Esophagus (tissue), 2 donors: Measurements from ENCODE around the gene SRC. TPM values are rescaled to one million over a fixed set of nuclear protein-coding genes. Genes with fewer than 3 reads are reported as not detected.

ENCODE experiments used
- H3K27ac ChIP-seq, 2 donors: one replicate each; pipeline ENCODE4 v1.5.1; 2013; ENCODE audit warnings: low read depth in 2 of 2, mild to moderate bottlenecking in 2 of 2, inconsistent platforms in 1 of 2, low read length in 1 of 2, moderate library complexity in 1 of 2
- H3K27me3 ChIP-seq, 2 donors: one replicate each; pipeline ENCODE4 v1.6.1; 2013; ENCODE audit warnings: low read length in 2 of 2, control low read depth in 1 of 2, mild to moderate bottlenecking in 1 of 2; ENCODE audit not compliant: insufficient read depth in 2 of 2, control insufficient read depth in 1 of 2
- H3K36me3 ChIP-seq, 2 donors: one replicate each; pipeline ENCODE4 v1.6.1; 2013; ENCODE audit warnings: low read length in 1 of 2; ENCODE audit not compliant: control insufficient read depth in 2 of 2, insufficient read depth in 2 of 2
- H3K4me1 ChIP-seq, 2 donors: one replicate each; pipeline ENCODE4 v1.6.1; 2013; ENCODE audit warnings: low read length in 1 of 2; ENCODE audit not compliant: control insufficient read depth in 2 of 2, insufficient read depth in 2 of 2
- H3K4me3 ChIP-seq, 2 donors: one replicate each; pipeline ENCODE4 v1.5.1; 2013; ENCODE audit warnings: low read length in 2 of 2, mild to moderate bottlenecking in 2 of 2, low read depth in 1 of 2, moderate library complexity in 1 of 2
- H3K9me3 ChIP-seq, 2 donors: one replicate each; pipeline ENCODE4 v1.6.1; 2013; ENCODE audit warnings: mild to moderate bottlenecking in 2 of 2, low read depth in 1 of 2, low read length in 1 of 2, moderate library complexity in 1 of 2; ENCODE audit not compliant: control insufficient read depth in 2 of 2, insufficient read depth in 1 of 2
- WGBS, 2 donors: extraction: QIAGEN DNeasy Blood & Tissue Kit; methylation state at CpG; one replicate each; pipeline ENCODE4 v1.1.7; 2013; 5-methylcytosine and 5-hydroxymethylcytosine counted together
- polyA plus RNA-seq, 2 donors: library from polyadenylated mRNA; stranded (reverse); fragments of 200-250 nt; gene quantifications; one replicate each; pipeline ENCODE4 v1.2.3, GENCODE V29; 2013
- donor health status: healthy with polysubstance abuse.
- donor health status: Bipolar disorder and iron deficiency.

Gene SRC
- polyA plus RNA-seq, 2 donors, result 26.9 to 59.4 TPM

GRCh38 chr20:37392441-37393195, 46.7 kb downstream of the SRC start:
- Histone ChIP-seq H3K4me3 (no peak overlapping the region), H3K36me3 (peaks cover 6 to 48% of the 10 kb centered on the region in 2 donors), H3K4me1 (peaks cover 3 to 6% of the 10 kb centered on the region in 2 donors), H3K27ac (no peak overlapping the region), H3K27me3 (no peaks in the 10 kb centered on the region), H3K9me3 (no peaks in the 10 kb centered on the region)
- WGBS, 2 donors, result 89 to 94% methylated on average over 16 of the region's 16 CpGs

GRCh38 chr20:37393196-37393862, 47.4 kb downstream of the SRC start:
- no peaks in the 10 kb centered on the region for H3K9me3 ChIP-seq
- no peak overlapping the region for H3K27ac ChIP-seq
- no peaks in the 10 kb centered on the region for H3K27me3 ChIP-seq
- H3K36me3 ChIP-seq, result peaks cover 6 to 52% of the 10 kb centered on the region in 2 donors
- H3K4me1 ChIP-seq, result peaks cover 3 to 6% of the 10 kb centered on the region in 2 donors
- H3K4me3 ChIP-seq, result no peak overlapping the region
- 76 to 78% methylated on average over 11 of the region's 11 CpGs for WGBS, 2 donors

DNA sequence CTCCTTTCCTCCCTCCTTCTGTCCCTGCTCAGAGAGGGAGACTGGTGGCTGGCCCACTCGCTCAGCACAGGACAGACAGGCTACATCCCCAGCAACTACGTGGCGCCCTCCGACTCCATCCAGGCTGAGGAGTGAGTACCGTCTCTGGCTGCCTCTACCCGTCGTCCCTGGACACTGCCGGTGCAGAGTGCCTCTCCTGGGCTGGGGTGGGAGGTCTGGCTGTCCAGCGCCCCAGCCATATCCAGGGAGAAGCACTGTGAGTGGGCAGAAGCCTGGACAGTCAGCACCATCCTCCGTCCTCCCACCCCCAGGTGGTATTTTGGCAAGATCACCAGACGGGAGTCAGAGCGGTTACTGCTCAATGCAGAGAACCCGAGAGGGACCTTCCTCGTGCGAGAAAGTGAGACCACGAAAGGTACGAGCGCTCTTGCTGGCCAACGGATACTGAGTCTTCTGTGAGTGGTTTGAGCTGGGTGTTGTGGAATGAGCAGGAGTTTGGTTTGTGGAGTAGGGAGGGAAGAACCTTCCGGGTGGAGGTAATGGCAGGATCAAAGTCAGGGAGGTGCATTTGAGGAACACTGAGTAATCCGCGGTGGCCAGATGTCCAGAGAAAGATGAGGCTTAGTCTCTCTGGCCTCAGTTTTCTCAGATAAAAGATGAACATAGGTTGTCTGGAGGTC, 48.1 kb downstream of the SRC start:
- Histone ChIP-seq H3K36me3 (peaks cover 6 to 59% of the 10 kb centered on the region in 2 donors), H3K27ac (no peak overlapping the region), H3K9me3 (no peaks in the 10 kb centered on the region), H3K4me3 (no peak overlapping the region), H3K27me3 (no peaks in the 10 kb centered on the region), H3K4me1 (peaks cover 3 to 6% of the 10 kb centered on the region in 2 donors)
- WGBS, 2 donors, result 90% methylated on average over 22 of the region's 22 CpGs

DNA sequence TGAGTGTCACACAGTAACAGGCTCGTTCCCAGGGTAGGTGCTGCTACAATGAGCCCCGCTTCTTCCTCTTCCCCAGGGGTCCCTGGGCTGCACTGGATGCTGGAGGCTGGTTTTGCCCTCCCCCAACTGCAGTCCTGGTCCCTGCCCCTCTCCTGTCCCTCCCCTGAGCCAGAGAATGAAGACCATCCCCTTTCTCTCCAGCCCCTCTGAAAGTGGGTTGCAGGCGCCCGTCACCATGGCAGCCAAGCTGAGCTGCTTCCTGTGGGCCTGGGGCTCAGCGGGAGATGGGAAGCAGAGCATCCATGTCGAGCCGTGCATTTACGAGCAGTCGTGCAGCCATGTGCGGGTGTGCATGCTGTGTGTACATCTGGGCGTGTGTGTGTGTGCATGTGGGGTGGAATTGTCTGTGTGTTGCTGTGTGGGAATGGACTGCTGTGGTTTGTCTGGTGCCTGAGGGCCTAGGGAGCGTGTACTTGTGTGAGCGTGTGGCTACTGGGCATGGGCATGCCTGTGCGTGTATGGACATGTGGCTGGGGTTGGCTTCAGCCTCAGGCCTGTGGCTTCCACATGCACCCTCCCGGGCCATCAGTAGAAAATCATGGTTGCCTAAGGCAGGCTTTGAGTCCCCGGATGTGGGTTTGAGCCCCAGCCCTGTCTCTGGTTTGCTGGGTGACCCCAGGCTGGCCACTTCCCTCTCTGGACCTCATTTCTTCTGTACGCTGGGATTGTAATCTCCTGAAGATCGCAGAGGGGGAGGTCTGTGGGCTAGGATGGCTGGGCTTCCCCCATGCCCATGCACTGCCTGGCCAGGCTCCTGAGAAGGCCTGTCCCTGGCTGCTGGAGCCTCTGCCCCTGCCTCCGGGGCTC, 48.8 kb downstream of the SRC start:
- Histone ChIP-seq H3K36me3 (peaks cover 6 to 59% of the 10 kb centered on the region in 2 donors), H3K4me1 (peaks cover 3 to 6% of the 10 kb centered on the region in 2 donors), H3K27me3 (no peaks in the 10 kb centered on the region), H3K9me3 (no peaks in the 10 kb centered on the region), H3K4me3 (no peak overlapping the region), H3K27ac (no peak overlapping the region)
- WGBS, 2 donors, result 77 to 82% methylated on average over 19 of the region's 19 CpGs

DNA sequence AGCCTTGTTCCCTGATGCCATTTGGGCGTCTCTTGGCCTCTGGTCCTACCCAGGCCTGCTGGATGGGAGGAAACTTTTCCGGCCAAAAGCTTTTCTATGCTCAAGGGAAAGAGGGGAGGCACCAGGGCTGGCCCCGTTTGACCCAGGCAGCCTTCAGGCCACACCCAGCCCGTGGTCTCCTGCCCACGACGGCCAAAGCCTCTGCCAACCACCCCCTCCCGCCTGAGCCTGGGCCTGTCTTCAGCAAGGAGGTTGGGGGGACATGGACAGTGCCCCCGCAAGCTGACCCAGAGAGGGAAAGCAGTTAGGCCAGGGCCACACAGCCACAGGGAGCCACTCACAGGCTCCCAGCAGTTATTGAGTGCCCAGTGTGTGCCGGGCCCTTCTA, 49.5 kb downstream of the SRC start:
- Histone ChIP-seq H3K4me3 (no peak overlapping the region), H3K9me3 (no peaks in the 10 kb centered on the region), H3K27ac (no peak overlapping the region), H3K36me3 (peaks cover 6 to 64% of the 10 kb centered on the region in 2 donors), H3K27me3 (no peaks in the 10 kb centered on the region), H3K4me1 (peaks cover 3 to 6% of the 10 kb centered on the region in 2 donors)
- 53 to 65% methylated on average over 9 of the region's 9 CpGs for WGBS, 2 donors

DNA sequence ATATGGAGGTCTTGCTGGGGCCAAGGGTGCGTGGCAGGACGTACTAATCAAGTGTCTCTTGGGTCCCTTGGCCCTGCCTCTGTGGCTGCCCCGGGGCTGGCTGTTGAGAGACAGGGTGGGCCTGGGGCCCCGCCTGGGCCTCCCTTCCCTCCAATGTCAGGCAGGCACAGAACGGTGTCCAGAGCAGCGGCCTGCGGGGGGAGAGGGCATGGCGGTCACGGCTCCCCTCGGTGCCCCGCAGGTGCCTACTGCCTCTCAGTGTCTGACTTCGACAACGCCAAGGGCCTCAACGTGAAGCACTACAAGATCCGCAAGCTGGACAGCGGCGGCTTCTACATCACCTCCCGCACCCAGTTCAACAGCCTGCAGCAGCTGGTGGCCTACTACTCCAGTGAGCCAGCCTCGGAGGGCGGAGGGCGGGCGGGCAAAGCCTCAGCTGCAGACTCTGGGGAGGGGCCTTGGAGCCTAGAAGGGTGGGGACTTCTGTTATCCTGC, 50.0 kb downstream of the SRC start:
- Histone ChIP-seq H3K36me3 (peaks cover 6 to 64% of the 10 kb centered on the region in 2 donors), H3K4me3 (no peak overlapping the region), H3K27me3 (no peaks in the 10 kb centered on the region), H3K27ac (no peak overlapping the region), H3K9me3 (no peaks in the 10 kb centered on the region), H3K4me1 (peaks cover 3 to 6% of the 10 kb centered on the region in 2 donors)
- WGBS, 2 donors, result 76 to 86% methylated on average over 20 to 22 of the region's 22 CpGs

DNA sequence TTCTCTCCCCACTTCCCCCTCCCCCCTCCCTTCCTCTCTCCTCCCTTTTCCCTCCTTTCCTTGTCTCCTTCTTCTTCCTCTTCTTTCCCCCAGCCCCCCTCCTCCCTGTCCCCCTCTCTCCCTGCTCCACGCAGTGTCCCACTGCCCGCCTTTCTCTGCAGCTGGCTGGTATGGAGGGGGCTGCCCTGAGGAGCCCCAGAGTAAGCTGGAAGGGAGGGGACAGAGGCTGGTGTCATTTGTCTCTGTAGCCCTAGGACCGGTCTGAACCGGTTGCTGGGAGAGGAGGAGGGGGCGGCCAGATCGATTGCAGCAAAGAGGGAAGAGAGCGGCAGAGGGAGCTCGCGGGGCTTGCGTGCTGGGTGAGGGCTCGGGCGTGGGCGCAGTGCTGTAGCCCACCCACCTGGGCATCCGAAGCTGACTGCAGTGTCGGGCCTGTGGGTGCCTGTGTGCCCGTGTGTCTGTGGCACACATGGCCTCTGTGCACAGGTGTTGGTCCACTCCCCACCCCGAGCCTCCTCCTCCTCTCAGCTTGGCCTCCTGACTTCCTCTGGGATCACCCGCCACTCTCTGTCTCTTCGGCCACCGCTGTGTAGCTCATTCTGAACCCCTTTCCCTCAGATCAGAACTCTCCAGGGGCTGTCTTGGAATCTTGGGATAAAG, 50.6 kb downstream of the SRC start:
- Histone ChIP-seq H3K9me3 (no peaks in the 10 kb centered on the region), H3K4me3 (no peak overlapping the region), H3K27me3 (no peaks in the 10 kb centered on the region), H3K4me1 (peaks cover 3 to 6% of the 10 kb centered on the region in 2 donors), H3K27ac (no peak overlapping the region), H3K36me3 (peaks cover 6 to 69% of the 10 kb centered on the region in 2 donors)
- 72 to 76% methylated on average over 7 to 20 of the region's 20 CpGs for WGBS, 2 donors

DNA sequence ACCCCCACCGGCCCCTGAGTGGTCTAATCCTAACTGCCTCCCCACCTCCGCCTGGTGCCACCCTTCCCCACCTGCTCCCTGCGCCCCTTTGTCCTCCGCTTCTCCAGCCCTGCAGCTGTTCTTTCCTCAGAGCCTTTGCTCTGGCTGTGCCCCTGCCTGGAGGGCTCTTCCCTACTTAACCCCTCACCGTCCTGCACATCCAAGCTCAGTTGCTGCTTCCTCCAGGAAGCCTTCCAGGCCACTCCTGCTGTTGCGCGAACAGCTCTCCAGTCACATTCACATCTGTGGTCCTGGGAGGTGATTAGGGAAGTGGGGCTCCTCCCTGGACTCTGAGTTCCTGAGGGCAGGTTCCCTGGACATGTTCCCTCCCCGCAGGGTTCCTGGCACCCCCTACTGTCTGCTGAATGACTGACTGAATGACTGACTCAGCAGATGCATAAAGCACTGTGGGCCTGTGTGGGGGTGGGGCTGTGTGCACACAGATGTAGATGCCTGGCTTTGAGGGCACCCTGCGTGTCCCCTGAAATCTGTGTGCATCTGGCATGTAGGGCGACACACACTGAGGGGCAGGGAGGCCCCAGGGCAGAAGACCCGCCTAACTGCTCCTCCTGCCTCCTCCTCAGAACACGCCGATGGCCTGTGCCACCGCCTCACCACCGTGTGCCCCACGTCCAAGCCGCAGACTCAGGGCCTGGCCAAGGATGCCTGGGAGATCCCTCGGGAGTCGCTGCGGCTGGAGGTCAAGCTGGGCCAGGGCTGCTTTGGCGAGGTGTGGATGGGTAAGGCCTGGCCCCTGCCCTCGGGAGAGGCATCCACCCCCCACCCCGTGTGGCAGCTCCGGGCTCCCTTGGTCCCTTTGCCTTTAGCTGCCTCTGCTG, 51.4 kb downstream of the SRC start:
- no peaks in the 10 kb centered on the region for H3K27me3 ChIP-seq
- no peaks in the 10 kb centered on the region for H3K9me3 ChIP-seq
- peaks cover 6 to 72% of the 10 kb centered on the region in 2 donors for H3K36me3 ChIP-seq
- WGBS, 2 donors, result 85 to 90% methylated on average over 24 of the region's 24 CpGs
- H3K4me3 ChIP-seq, result no peak overlapping the region
- H3K27ac ChIP-seq, result no peak overlapping the region
- H3K4me1 ChIP-seq, result peaks cover 3 to 6% of the 10 kb centered on the region in 2 donors
